ENCODE data around the gene CHST8.

Gene CHST8

GRCh38 chr19:33582914-33583313, 38.8 kb upstream of the CHST8 start:
- H3K4me3 ChIP-seq (replicated peaks; ENCODE audit: insufficient read depth, low read length), result no peak overlapping the region

GRCh38 chr19:33587150-33587549, 34.6 kb upstream of the CHST8 start:
- Histone ChIP-seq H3K27ac (replicated peaks) (no peak overlapping the region), H3K4me3 (replicated peaks; ENCODE audit: insufficient read depth, low read length) (no peak overlapping the region), H3K27me3 (ENCODE audit: insufficient read depth, poor library complexity, severe bottlenecking) (no peaks in the 10 kb centered on the region)
- TF ChIP-seq, protein P1, sequence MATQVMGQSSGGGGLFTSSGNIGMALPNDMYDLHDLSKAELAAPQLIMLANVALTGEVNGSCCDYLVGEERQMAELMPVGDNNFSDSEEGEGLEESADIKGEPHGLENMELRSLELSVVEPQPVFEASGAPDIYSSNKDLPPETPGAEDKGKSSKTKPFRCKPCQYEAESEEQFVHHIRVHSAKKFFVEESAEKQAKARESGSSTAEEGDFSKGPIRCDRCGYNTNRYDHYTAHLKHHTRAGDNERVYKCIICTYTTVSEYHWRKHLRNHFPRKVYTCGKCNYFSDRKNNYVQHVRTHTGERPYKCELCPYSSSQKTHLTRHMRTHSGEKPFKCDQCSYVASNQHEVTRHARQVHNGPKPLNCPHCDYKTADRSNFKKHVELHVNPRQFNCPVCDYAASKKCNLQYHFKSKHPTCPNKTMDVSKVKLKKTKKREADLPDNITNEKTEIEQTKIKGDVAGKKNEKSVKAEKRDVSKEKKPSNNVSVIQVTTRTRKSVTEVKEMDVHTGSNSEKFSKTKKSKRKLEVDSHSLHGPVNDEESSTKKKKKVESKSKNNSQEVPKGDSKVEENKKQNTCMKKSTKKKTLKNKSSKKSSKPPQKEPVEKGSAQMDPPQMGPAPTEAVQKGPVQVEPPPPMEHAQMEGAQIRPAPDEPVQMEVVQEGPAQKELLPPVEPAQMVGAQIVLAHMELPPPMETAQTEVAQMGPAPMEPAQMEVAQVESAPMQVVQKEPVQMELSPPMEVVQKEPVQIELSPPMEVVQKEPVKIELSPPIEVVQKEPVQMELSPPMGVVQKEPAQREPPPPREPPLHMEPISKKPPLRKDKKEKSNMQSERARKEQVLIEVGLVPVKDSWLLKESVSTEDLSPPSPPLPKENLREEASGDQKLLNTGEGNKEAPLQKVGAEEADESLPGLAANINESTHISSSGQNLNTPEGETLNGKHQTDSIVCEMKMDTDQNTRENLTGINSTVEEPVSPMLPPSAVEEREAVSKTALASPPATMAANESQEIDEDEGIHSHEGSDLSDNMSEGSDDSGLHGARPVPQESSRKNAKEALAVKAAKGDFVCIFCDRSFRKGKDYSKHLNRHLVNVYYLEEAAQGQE (IDR thresholded peaks at IDR 0.05; ENCODE audit: insufficient replicate concordance, low read depth), result no peak
- TF ChIP-seq GABPA (IDR thresholded peaks at IDR 0.05; ENCODE audit: low read depth) (no peak), CTCF (IDR thresholded peaks at IDR 0.05; ENCODE audit: insufficient read depth, low read length) (no peak), SPI1 (IDR thresholded peaks at IDR 0.05; ENCODE audit: borderline replicate concordance, low read depth) (no peak), POLR2AphosphoS5 (IDR thresholded peaks at IDR 0.05; ENCODE audit: low read depth) (no peak)
- no peak for DNase-seq (ENCODE audit: low read depth in 1 of 2, low spot score in 1 of 2)

More at GRCh38 chr19:33582914-33583313, 38.8 kb upstream of the CHST8 start:
- DNase-seq (ENCODE audit: low read depth in 1 of 2, low spot score in 1 of 2), result no peak
- Histone ChIP-seq H3K27me3 (ENCODE audit: insufficient read depth, poor library complexity, severe bottlenecking) (no peaks in the 10 kb centered on the region), H3K27ac (replicated peaks) (no peak overlapping the region)
- TF ChIP-seq, protein P1 (IDR thresholded peaks at IDR 0.05; ENCODE audit: insufficient replicate concordance, low read depth), result no peak

- DNase-seq (ENCODE audit: low read depth in 1 of 2, low spot score in 1 of 2), result no peak
- TF ChIP-seq, protein P1 (IDR thresholded peaks at IDR 0.05; ENCODE audit: insufficient replicate concordance, low read depth), result no peak
- TF ChIP-seq GABPA (IDR thresholded peaks at IDR 0.05; ENCODE audit: low read depth), result no peak
- TF ChIP-seq POLR2AphosphoS5 (IDR thresholded peaks at IDR 0.05; ENCODE audit: low read depth), result no peak
- TF ChIP-seq CTCF (IDR thresholded peaks at IDR 0.05; ENCODE audit: insufficient read depth, low read length), result no peak
- TF ChIP-seq SPI1 (IDR thresholded peaks at IDR 0.05; ENCODE audit: borderline replicate concordance, low read depth), result no peak
- Histone ChIP-seq H3K27ac (replicated peaks) (no peak overlapping the region), H3K4me3 (replicated peaks; ENCODE audit: insufficient read depth, low read length) (no peak overlapping the region), H3K27me3 (ENCODE audit: insufficient read depth, poor library complexity, severe bottlenecking) (no peaks in the 10 kb centered on the region)
Observed at GRCh38 chr19:33590224-33590623, 31.5 kb upstream of the CHST8 start.

GRCh38 chr19:33595783-33596182, 26.0 kb upstream of the CHST8 start:
- TF ChIP-seq, protein P1 (IDR thresholded peaks at IDR 0.05; ENCODE audit: insufficient replicate concordance, low read depth), result no peak
- TF ChIP-seq GABPA (IDR thresholded peaks at IDR 0.05; ENCODE audit: low read depth) (no peak), SPI1 (IDR thresholded peaks at IDR 0.05; ENCODE audit: borderline replicate concordance, low read depth) (no peak), CTCF (IDR thresholded peaks at IDR 0.05; ENCODE audit: insufficient read depth, low read length) (no peak), POLR2AphosphoS5 (IDR thresholded peaks at IDR 0.05; ENCODE audit: low read depth) (no peak)
- H3K27me3 ChIP-seq (ENCODE audit: insufficient read depth, poor library complexity, severe bottlenecking), result no peaks in the 10 kb centered on the region
- no peak for DNase-seq (ENCODE audit: low read depth in 1 of 2, low spot score in 1 of 2)
- no peak overlapping the region for H3K27ac ChIP-seq (replicated peaks)
- no peak overlapping the region for H3K4me3 ChIP-seq (replicated peaks; ENCODE audit: insufficient read depth, low read length)

All from HL-60 (cell line).